Prostate gland (tissue), 2 donors: ENCODE results near the gene TMEM134. TPM values are rescaled to one million over a fixed set of nuclear protein-coding genes. Genes with fewer than 3 reads are reported as not detected.
"Not testable (repeated sequence)": the region's sequence is repeated elsewhere in the genome, so short reads cannot be mapped to it uniquely, and the experiment has no call there.

Source experiments
- DNase-seq: peaks from one replicate; pipeline ENCODE4 v3.0.0-alpha.2; 2019; ENCODE audit warnings: low spot score
- H3K27ac ChIP-seq, 2 donors: fragments of 200-600 bp; sonication (generic); 2 replicates each; pipeline ENCODE4 v1.5.1; 2017 to 2019
- H3K27me3 ChIP-seq: fragments of 200-600 bp; sonication (generic); replicated peaks from 2 replicates; pipeline ENCODE4 v1.5.1; 2019; ENCODE audit not compliant: insufficient read depth
- H3K36me3 ChIP-seq, 2 donors: fragments of 200-600 bp; sonication (generic); 1 replicate in 1 of 2; 2 replicates in 1 of 2; pipeline versions ENCODE4 v1.5.1 to v1.8.1; 2017 to 2019
- H3K4me1 ChIP-seq: fragments of 200-600 bp; sonication (generic); replicated peaks from 2 replicates; pipeline ENCODE4 v1.5.1; 2019
- H3K4me3 ChIP-seq, 2 donors: fragments of 200-600 bp; sonication (generic); 2 replicates each; pipeline ENCODE4 v1.5.1; 2017 to 2019
- H3K9me3 ChIP-seq: fragments of 200-600 bp; sonication (generic); 2 replicates; pipeline ENCODE4 v1.5.1; 2017
- POLR2A ChIP-seq: fragments of 450-650 bp; IDR thresholded peaks from one replicate; pipeline ENCODE4 v1.6.1; 2016; ENCODE audit warnings: antibody characterized with exemption, mild to moderate bottlenecking
- POLR2AphosphoS5 ChIP-seq: sonication (generic); formaldehyde crosslinking; IDR thresholded peaks from one replicate; pipeline ENCODE4 v1.6.1; 2017; ENCODE audit warnings: antibody characterized with exemption
- WGBS: methylation state at CpG from one replicate; pipeline ENCODE4 v1.1.5; 2018; 5-methylcytosine and 5-hydroxymethylcytosine counted together
- intact Hi-C: fragments of 100-400 bp; cut with DNase I; formaldehyde crosslinking; loops from one replicate; pipeline ENCODE4 v1.14.2; 2022
- total RNA-seq, 2 donors: library from RNA; depleted of rRNA; stranded (reverse); fragments of >200 nt; gene quantifications; one replicate each; pipeline ENCODE4 v1.1.0, GENCODE V29; 2016
- TF ChIP-seq, protein P1 (sequence below), 4 experiments: fragments of 200-600 bp in 2 of 4; fragments of 450-650 bp in 2 of 4; sonication (generic) in 2 of 4; IDR thresholded peaks; 1 replicate in 3 of 4; 2 replicates in 1 of 4; pipeline ENCODE4 v1.5.1; 2016 to 2019; ENCODE audit warnings: antibody characterized with exemption in 4 of 4, mild to moderate bottlenecking in 2 of 4, moderate library complexity in 2 of 4

TMEM134 gene
- total RNA-seq, 2 donors from 2014 or later: 106 to 402 TPM

GRCh38 chr11:67429038-67429668 is 39.9 kb downstream of the TMEM134 start:
- DNase-seq: no peak

GRCh38 chr11:67428052-67429001 is 40.7 kb downstream of the TMEM134 start, which contains the start of gene RPS6KB2:
RPS6KB2 (plus strand) TSS chr11:67428494; CDS start chr11:67428546, 52 bp downstream.
- Histone ChIP-seq H3K27me3 (no peaks in the 10 kb centered on the region), H3K4me3 (peak within 1 kb of the TSS; percentile 77 to 86), H3K9me3 (no peaks in the 10 kb centered on the region), H3K36me3 (peaks cover 0 to 9% of the 10 kb centered on the region in 2 donors), H3K4me1 (peaks cover 10% of the 10 kb centered on the region), H3K27ac (peak within 1 kb of the TSS; percentile 86 to 88)
- intact Hi-C loops: no loop called here
- under 1% methylated on average over 68 of the region's 68 CpGs for WGBS
- DNase-seq: peak; percentile 98
- peak; percentile 100 for TF ChIP-seq POLR2AphosphoS5
- TF ChIP-seq, protein P1, sequence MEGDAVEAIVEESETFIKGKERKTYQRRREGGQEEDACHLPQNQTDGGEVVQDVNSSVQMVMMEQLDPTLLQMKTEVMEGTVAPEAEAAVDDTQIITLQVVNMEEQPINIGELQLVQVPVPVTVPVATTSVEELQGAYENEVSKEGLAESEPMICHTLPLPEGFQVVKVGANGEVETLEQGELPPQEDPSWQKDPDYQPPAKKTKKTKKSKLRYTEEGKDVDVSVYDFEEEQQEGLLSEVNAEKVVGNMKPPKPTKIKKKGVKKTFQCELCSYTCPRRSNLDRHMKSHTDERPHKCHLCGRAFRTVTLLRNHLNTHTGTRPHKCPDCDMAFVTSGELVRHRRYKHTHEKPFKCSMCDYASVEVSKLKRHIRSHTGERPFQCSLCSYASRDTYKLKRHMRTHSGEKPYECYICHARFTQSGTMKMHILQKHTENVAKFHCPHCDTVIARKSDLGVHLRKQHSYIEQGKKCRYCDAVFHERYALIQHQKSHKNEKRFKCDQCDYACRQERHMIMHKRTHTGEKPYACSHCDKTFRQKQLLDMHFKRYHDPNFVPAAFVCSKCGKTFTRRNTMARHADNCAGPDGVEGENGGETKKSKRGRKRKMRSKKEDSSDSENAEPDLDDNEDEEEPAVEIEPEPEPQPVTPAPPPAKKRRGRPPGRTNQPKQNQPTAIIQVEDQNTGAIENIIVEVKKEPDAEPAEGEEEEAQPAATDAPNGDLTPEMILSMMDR (IDR thresholded peaks at IDR 0.05): peak in 2 of 4 experiments; percentile 39 to 42
- peak; percentile 91 for TF ChIP-seq POLR2A

More at GRCh38 chr11:67429038-67429668, 39.9 kb downstream of the TMEM134 start:
- Histone ChIP-seq H3K4me1 (peaks cover 10% of the 10 kb centered on the region), H3K9me3 (no peaks in the 10 kb centered on the region), H3K27ac (peak overlapping the region; percentile 86 to 88), H3K4me3 (peak overlapping the region; percentile 77 to 86), H3K27me3 (no peaks in the 10 kb centered on the region), H3K36me3 (peaks cover 1 to 9% of the 10 kb centered on the region in 2 donors)
- 41% methylated on average over 12 of the region's 12 CpGs for whole genome bisulfite sequencing
- TF ChIP-seq POLR2AphosphoS5: no peak
- TF ChIP-seq, protein P1 (IDR thresholded peaks at IDR 0.05): no peak
- TF ChIP-seq POLR2A: no peak
- intact Hi-C loops: no loop called here

DNA sequence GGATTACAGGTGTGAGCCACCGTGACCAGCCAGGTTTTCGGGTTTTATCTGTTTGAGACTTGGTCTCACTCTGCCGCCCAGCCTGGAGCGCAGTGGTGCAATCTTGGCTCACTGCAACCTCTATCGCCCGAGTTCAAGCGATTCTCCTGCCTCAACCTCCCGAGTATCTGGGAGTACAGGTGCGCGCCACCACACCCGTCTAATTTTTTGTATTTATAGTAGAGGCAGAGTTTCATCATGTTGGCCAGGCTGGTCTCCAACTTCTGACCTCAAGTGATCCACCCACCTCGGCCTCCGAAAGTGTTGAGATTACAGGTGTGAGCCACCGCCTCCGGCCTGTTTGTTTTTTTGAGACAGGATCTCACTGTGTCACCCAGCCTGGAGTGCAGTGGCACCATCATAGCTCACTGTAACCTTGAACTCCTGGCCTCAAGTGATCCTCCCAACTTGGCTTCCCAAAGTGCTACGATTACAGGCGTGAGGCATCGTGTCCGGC is 41.6 kb downstream of the TMEM134 start:
- Histone ChIP-seq H3K4me3 (peak overlapping the region; percentile 77 to 86), H3K27ac (peak overlapping the region; percentile 86 to 88), H3K4me1 (peaks cover 10% of the 10 kb centered on the region)
- H3K36me3 ChIP-seq, intact Hi-C loops, DNase-seq, H3K9me3 ChIP-seq, H3K27me3 ChIP-seq: not testable (repeated sequence)
- 75% methylated on average over 19 of the region's 19 CpGs for WGBS

- no peaks in the 10 kb centered on the region for H3K36me3 ChIP-seq
- intact Hi-C loops: no loop called here
- H3K27me3 ChIP-seq: no peaks in the 10 kb centered on the region
- WGBS: 85% methylated on average over 30 of the region's 34 CpGs
- DNase-seq: no peak
- no peak overlapping the region for H3K27ac ChIP-seq
- H3K4me1 ChIP-seq: peaks cover 8% of the 10 kb centered on the region
- TF ChIP-seq POLR2A (no peak), POLR2AphosphoS5 (no peak)
- TF ChIP-seq, protein P1 (IDR thresholded peaks at IDR 0.05): no peak
- H3K4me3 ChIP-seq: no peak overlapping the region
- H3K9me3 ChIP-seq: no peaks in the 10 kb centered on the region
Observed at GRCh38 chr11:67423891-67424613, 45.0 kb downstream of the TMEM134 start.

DNA sequence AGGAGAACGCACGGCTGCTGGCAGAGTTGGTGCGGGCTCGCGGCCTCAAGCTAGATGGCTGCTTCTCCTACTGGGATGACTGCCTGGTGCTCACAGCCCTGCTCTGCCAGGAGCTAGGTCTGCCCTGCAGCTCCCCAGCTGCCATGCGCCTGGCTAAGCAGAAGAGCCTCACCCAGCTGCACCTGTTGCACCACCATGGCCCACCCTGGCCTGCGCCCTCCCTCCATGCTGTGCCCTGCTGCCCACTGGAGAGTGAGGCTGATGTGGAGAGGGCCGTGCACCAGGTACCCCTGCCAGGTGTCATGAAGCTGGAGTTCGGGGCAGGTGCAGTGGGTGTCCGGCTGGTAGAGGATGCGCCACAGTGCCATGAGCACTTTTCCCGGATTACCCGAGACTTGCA is 45.6 kb downstream of the TMEM134 start:
- Histone ChIP-seq H3K9me3 (no peaks in the 10 kb centered on the region), H3K4me3 (no peak overlapping the region), H3K27ac (no peak overlapping the region), H3K4me1 (peaks cover 7% of the 10 kb centered on the region), H3K27me3 (no peaks in the 10 kb centered on the region), H3K36me3 (no peaks in the 10 kb centered on the region)
- 90% methylated on average over 13 of the region's 13 CpGs for WGBS
- DNase-seq: no peak
- TF ChIP-seq, protein P1 (IDR thresholded peaks at IDR 0.05): no peak
- no peak for TF ChIP-seq POLR2A
- TF ChIP-seq POLR2AphosphoS5: no peak
- intact Hi-C loops: no loop called here
